ENCODE measurements around the gene SRL.
"Not testable (repeated sequence)": the region's sequence is repeated elsewhere in the genome, so short reads cannot be mapped to it uniquely, and the experiment has no call there.

SRL gene

DNA sequence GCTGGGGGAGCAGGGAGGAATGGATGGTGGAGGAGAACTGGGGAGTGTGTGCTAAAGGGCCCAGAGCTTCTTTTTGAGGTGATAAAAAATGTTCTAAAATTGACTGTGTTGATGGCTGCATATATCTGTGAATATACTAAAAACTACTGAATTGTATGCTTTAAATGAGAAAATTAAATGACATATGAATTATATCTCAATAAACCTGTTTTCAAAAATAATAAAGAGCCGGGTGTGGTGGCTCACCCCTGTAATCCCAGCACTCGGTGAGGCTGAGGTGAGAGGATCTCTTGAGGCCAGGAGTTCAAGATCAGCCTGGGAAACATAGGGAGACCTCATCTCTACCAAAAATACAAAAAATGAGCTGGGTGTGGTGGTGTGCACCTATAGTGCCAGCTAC lies 16.8 kb downstream of the SRL start:
- no peak for DNase-seq

DNA sequence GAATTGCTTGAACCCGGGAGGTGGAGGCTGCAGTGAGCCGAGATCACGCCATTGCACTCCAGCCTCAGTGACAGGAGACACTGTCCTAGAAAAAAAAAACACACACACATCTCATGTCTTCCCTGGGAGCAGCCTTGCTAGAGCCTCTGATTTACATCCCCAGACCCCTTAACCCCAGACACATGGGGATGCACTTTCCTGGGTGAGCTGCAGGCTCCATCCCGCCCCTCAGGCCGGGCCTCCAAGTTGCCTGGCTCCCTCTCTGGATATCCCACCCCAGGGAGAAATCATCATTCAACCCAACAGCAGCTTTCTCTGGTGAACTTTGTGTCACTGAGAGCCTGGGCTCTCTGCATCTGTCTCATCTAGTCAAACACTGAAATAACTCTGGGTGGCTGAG lies 21.5 kb downstream of the SRL start:
- DNase-seq, result no peak

DNA sequence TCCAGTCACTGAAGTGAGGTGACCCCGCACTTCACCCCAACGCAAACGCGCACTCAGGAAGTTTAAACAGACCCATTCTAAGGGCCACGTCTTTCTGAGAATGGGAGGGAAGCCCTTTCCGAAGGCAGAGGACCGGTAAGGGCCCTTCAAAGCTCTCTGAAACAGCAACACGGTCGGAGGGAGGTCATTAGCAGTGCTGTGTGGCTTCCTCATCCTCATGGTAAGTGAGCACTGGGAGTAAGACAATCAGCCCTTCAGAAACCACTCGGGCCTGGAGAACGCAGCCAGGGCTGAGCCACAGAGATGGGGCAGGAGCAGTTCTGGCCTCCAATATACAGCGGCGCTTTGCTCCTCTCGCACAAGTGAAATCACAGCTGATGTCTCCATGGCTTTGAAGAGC lies 23.7 kb downstream of the SRL start:
- DNase-seq, result no peak

DNA sequence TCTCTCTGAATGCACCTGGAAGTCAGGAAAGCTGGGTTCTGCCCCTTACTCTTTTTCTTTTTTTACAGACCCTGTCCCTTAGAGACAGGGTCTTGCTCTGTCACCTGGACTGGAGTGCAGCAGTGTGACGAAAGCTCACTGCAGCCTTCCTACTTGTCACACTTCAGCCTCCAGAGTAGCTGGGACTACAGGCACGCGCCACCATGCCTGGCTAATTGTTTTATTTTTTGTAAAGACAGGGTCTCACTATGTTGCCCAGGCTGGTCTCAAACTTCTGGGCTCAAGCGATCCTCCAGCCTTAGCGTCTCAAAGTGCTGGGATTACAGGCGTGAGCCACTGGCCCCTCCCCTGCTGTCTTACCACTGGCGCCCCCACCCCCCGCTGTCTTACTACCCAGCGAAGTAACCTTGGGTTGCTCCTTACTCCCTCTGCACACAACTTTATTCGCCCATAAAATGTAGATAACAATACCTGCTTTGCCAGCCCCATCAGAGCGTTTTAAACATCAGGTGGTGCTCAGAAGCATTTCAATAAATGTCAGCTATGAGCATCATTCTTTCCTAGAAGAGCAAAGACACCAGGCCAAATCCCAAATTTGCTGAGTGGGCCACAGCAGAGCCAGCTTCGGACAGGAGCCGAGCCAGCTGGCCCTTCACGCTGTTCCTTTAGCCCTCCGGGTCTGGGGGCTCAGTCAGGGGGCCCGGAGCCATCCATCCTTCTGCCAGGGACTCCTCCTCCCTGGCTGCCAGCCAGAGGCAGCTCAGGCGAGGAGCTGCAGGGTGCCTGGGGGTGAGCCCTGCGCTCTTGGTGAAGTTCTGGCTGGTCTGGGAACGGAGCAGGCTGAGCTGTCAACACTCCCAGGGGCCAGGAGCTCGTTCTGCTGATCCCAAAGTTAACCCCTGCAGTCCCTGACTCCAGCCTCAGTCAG lies 24.4 kb downstream of the SRL start:
- peak; percentile 88 for DNase-seq

DNA sequence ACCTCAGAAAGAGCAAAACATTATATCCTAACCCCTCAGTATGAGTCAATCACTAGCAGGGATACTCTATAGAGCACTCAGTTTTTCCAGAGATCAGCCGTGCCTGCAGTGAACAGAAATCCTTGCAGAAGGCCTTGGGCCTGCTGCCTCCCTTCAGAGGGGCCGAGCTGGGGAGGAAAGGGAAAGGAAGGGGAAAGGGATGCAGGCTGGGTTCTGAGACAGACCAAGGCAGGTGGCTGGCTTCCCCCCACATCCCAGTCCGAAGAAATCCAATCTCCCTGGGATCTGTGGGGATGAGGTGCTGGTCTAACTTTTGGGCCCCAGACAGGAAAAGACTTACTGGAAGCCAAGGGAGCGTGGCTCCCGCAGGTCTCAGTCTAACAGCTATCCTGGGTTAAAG lies 25.3 kb downstream of the SRL start:
- peak; percentile 66 for DNase-seq

DNA sequence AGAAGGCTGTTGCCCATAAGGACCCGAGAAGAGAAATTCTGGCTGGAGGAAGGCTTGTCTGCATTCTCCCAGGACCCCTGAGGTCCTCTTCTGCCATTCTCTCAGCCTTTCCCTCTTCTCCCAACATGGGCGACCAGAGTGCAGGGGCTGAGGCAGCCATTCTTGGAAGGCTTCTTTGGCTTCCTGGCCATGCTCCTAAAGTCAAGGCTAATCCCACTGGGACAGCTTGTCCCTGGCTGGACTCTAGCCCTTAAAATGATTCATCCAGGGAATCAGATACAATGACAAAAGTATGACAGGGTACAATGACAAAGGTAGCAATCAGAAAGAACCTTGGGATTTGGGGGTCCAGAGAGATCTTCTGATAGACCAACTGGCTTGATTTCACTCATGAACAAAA lies 26.8 kb downstream of the SRL start:
- no peak for DNase-seq

DNA sequence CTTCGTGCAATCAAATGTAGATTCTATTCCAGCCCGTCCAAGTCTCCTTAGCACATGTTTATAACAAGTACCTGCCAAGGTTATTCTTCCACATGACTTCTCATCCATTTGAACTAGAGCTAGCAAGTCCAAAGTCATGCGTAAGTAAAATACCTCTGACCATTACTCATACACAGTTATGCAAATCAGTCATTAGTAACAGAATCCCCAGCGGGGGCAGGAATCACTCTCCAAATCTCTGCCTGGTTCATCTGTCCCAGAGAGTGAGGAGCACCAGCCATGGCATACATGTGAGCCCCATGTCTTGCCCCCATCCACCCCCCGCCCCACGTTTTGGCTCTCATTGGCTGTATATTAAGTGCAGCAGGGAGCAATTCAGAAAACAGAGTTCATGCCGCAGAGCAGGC lies 27.7 kb downstream of the SRL start:
- DNase-seq, result no peak

DNA sequence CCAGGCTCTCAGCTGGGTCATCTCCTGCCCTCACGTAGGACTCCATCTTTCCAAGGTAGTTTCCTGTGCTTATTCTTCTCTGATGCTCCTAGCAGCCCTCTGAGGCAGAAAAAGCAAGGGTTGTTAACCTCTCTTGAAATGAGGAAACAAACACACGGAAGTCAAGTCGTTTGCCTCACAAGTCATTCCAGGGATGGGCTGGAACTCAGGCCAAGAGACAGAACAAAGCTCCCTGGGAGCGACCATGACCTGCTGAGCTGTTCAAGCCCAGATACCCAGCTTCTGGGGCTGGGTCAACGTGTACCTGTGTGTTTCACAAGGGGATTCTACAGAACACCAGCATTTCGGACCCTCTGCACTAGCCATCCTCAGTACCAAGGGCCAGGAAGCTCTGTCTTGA lies 28.1 kb downstream of the SRL start:
- no peak for DNase-seq

DNA sequence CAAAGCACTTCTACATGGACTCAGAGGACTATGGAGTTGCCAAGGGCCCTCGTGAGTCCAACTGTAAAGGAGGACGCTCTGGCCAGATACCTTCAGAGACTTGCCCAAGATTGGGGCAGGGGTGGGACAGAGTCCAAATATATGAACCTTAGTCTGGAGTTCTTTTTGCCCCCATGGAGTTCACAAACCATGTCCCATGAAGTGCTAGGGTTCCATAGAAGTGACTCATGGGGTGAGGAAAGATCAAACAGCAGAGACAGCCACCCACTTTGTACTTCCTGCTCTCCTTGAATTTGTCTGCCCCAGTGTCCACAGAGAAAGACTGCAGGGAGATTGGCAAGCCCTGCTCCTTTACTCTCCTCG lies 29.0 kb downstream of the SRL start:
- no peak for DNase-seq

DNA sequence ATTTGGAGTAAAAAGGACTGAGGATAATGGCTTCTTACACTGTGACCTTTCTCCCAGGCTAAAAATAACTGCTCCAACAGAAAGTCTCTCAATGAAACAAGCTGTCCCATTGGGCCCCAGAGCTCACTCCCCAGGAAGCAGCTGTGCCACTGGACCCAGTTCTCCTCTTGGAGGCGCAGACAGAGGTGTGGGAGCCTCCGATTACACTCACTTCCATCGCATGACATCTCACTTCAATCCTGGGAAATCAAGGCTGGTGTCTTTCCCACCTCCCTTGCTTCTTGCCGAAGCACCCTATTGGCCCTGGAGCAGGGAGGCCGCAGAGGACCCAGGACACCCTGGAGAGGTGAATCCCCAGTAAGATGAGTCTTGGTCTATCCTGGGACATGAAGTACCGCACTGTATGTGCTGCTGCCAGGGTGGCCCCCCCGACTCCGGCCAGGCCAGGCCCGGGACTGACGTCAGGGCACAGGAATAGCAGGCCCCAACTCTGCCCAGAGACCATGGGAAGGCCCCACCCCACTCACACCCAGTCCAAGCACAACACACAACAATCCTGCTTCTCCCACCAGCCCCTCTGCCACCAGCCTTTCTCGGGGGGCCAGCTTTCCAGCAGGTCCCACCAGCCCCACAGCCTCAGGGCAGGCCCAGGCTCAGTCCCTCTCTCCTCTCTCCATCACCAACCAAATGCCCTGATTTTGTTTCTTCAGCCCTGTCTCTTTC lies 29.5 kb downstream of the SRL start:
- DNase-seq, result no peak

DNA sequence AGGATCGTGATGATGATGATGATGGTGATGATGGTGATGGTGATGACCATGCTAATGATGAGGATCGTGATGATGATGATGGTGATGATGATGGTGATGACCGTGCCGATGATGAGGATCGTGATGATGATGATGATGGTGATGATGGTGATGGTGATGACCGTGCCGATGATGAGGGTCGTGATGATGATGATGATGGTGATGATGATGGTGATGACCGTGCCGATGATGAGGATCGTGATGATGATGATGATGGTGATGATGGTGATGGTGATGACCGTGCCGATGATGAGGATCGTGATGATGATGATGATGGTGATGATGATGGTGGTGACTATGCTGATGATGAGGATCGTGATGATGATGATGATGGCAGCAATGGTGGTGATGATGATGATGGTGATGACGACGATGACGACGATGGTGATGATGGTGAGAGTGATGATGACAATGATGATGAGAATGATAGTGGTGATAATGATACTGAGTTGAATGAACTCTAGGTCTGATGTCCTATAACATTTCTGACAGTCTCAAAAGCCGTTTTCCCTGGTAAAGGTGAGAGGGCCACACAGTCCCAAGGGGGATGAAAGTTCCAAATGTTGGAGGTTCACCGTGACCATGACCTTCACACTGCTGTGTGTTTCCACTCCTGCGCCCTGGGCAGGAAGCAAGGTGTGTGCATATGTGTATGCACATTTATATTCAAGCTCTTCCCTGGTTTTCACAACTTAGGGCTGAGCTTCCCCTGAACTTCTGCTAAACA lies 30.3 kb downstream of the SRL start:
- not testable (repeated sequence) for DNase-seq

DNA sequence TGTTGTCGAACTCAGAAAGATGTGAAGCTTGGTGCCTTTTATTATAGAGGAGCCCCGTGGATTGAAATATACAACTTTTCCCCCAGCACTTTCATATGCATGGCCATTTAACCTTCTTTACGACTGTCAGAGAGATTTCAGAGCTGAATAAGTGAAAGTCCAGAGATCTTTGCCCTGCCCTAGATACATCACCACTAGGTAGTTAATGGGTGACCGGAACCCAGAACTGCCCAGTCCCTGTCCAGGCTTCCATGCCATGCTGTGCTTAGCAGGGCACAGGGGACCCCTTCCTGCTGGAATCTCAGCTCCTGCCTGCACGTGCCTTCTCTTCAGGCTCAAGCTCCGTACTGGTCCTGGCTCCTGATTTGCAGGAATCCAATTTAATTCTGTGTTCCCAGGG lies 32.2 kb downstream of the SRL start:
- no peak for DNase-seq

DNA sequence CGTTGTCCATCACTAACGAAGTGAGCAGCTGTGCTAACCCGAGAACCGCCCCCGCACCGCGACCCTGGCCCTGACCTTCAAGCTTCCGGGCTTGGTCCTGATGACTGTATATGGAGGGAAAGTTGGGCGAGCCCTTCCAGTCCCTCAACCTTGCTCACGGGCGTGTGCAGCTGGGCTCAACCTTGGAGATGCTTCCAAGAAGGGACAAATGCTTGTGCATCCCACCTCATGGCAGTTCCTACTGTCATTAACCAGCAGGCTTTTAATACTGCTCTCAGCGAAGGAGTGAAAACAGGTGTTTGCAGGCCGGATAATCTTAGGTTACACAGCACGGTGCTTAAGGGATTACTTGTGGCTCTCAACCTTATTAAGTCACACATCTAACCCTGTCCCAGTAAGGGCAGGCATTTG lies 33.5 kb downstream of the SRL start:
- no peak for DNase-seq

DNA sequence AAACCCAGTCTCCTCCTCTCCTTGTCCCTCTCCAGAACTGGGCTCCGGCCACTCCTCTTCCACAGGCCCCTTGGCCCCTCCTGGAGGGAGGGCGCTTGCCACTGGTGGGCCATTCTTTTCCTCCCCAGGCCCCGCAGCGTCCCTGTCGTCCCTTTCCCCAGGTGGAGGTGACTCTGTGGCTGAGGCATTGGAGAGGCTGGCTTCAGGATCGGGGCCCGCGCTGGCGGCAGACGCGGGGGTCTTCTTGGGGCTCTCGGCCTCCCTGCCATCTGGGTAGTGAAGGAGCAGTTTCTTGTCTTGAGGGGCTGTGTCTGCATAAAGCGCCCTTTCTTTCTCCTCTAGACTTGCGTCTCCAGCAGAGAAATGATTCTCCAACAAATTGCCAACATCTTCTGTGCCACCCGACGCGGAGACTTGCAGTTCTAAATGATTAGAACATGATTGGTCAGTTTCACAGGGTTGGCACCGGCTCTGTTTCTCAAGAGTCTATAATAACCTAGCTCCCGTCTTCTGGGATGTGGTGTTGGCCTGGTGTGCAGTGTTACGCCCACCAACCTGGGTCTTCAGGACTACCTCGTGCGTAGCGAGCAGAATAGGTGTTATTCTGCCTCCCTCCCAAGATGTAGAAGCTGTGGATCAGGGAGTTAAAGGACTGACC lies 34.1 kb downstream of the SRL start:
- no peak for DNase-seq

DNA sequence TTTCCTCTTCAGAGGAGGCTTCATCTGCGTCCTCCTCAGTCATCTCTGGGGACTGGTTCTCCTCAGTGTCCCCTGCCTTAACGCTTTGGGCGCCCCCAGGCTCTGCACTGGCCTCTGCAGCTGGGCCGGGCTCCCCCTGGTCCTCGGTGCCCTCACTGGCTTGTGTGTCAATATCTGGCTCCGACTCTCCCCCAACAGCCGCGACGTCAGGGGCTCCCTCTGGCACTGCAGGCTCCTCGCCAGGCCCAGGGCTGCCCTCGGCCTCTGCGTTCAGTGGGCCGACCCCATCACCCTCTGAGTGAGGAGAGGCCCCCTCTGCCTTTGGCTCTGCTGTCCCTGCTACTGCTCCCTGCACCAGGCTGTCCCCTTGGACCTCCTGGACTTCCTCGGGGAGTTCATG lies 34.7 kb downstream of the SRL start:
- DNase-seq, result no peak

DNA sequence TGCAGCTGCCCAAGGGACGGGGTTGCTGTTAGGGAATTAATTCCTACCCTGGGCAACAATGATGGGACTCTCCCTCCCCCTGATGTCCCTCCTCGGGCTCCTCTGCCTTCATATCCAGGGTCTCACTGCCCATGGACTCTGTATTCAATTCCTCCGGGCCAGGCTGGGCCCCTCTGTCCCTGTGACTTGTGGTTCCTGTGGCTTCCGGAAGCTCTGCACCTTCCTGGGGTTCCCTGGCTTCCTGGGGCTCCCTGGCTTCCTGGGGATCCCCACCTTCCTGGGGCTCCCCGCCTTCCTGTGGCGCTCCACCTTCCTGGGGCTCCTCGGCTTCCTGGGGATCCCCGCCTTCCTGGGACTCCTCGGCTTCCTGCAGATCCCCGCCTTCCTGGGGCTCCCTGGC lies 35.2 kb downstream of the SRL start:
- DNase-seq, result no peak

DNA sequence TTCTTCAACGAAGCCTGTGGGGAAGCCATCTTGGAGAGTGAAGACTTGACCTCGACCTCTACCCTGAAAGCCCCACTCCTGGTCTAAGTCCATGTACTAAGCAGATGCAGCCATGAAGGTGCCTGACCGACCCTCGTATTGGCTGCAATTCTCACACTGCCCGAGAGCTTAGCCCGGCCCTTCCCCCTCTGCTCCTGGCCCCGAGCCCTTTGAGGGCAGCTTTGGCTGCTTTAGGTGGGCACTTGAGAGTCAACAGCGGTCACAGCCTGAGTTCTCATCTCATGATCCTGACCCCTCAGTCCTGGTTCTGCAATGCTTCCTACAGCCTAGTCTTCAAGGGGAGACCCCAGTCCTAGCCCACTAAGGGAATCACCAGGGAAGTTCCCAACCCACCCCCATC lies 35.9 kb downstream of the SRL start:
- DNase-seq, result no peak

DNA sequence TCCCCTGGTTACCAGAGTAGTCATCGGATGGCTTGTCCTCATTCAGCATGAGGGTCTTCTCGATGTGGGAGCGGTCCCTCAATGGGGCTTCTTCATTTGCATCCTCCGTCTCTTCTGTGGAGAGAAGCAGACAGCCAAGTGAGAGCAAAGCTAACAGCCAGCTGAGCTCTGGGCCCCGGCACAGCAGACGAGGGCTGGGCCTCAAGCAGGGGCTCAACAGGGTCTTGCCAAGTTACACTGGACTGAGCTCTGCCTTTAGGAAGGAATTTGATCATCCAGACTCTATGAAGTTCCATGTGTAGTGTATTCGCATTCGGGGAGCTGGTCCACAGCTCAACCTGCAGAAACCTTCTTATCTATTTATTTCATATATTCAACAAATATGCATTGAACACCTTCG lies 37.4 kb downstream of the SRL start:
- DNase-seq, result peak; percentile 76

DNA sequence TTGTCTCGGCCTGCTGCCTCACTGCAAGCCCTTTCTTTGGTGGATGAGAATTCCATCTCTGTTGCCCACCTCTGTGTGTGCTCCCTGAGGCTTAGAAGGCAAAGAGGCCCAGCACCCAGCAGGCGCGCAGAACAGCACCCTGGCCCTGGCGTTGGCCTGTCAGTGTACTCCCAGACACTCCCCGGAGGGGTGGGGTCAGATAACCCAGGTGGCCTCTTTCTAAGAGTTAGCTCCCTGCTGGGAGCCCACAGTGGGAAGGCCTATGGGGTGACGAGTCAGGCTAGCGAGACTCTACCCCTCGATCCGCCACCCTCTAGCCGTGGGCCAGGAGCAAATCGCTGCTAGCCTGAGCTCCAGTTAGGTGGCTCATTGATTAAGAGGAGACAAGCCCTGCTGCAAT lies 38.1 kb downstream of the SRL start:
- no peak for DNase-seq

DNA sequence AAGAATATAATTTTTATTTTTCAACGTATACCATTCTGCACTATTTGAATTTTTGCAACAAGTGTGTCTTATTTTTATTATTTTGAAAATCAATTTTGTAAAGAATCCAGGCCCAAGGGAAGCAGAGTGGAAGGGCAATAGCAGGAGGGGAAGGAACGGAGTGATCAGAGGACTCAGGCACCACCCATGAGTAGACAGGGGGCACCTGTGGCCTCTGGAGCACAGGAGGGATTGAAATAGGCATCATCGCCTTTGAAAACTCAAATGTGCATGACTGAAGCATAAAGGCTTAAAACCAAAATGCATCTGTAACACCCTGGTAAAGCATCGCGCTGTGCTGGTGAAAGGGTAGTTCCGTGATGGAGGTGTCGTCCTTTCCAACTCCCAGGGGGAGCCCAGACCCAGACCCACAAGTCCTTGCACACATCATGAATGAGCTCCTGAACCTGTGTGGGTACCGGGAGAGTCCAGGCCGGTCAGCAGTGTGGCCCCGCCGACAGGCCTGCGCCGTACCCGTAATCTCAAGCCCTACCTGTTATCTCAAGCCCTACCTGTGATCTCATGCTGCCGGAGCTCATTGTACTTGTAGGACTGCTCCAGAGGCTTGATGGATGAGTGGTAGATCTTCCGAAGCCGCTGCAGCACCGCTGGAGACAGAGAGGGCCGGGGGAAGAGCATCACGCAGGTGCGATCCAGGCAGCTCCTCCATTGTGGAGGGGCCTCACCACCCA lies 39.1 kb downstream of the SRL start:
- no peak for DNase-seq

DNA sequence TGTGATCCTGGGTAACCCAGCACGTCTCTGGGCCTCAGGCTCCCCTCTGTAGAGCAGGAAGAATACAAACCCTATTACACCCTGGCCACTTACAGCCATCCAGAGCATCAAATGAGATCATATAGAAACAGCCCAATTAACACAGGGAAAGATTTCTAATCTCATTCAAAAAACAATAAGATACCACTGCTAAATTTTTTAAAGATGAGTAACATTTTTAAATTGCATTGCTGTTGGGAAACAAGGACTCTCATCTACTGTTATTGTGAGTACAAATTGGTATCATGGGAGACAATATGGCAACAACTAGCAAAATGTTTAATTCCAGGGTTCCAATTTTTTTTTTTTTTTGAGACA lies 41.1 kb downstream of the SRL start:
- DNase-seq, result no peak

DNA sequence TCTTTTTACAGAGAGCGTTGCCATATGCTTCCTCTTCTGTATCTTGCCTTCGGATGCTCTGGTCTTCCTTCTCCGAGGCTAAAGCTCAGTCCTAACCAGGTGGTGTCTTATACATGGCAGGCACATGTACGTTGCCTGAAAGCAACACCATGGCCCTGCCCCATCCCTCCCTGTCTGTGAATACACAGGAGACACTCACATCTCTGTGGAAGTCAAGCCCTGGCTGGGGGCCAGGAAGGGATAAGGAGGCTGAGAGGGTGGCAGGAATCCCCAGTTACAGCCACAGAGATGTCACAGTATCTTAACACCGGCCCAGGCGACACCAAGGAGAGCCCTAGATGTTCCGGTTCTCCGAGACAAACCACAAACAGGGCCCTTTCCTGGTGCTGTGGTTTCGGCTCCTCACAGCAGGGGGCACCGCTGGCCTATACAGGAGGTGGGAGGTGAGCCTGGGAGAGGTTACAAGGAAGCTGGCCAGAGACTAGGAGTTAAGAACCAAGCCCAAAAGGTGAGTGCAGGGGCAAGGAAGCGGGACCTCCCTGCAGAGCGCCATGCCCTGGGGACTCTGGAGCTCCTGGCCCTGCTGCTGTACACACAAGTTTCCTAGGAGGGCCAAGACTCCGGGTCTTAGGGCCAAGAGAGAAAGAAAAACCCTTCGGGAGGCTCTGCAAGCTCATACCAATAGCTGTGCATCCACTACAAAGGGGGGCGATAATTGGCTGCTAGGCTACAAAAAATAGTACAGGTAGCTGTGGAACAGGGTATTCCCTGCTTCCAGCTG lies 41.7 kb downstream of the SRL start:
- peak; percentile 76 for DNase-seq
